Activated CD4-positive, alpha-beta T cell treated with anti-CD3 and anti-CD28 coated beads, Interleukin-2, amount 10 ng/mL, durations not matched to agents 7 days and 5 days (primary cell): ENCODE results near the gene ELOB. TPM values are rescaled to one million over a fixed set of nuclear protein-coding genes. Genes with fewer than 3 reads are reported as not detected.
"Not testable (repeated sequence)": the region's sequence is repeated elsewhere in the genome, so short reads cannot be mapped to it uniquely, and the experiment has no call there.

ENCODE experiments used
- CTCF ChIA-PET: fragments of 350-600 bp; sonication (Branson Sonifier 250); formaldehyde crosslinking; loops from one replicate; lab custom pipeline; 2021; ENCODE audit warnings: antibody characterized with exemption; lab: Charles Lee
- POLR2A ChIA-PET: fragments of 350-600 bp; sonication (Branson Sonifier 250); formaldehyde crosslinking; loops from one replicate; lab custom pipeline; 2021; ENCODE audit warnings: antibody characterized with exemption; lab: Charles Lee
- DNase-seq: peaks from one replicate; pipeline ENCODE4 v3.0.0-alpha.2; 2020
- H3K27ac Mint-ChIP-seq: one replicate; pipeline ENCODE4 v1.8.0; 2021; ENCODE audit warnings: mild to moderate bottlenecking, moderate library complexity, mixed read lengths
- H3K27me3 Mint-ChIP-seq: one replicate; pipeline ENCODE4 v1.8.0; 2021; ENCODE audit warnings: mixed read lengths
- H3K36me3 Mint-ChIP-seq: one replicate; pipeline ENCODE4 v1.8.0; 2021; ENCODE audit warnings: low read depth, mixed read lengths
- H3K4me1 Mint-ChIP-seq: one replicate; pipeline ENCODE4 v1.8.0; 2021; ENCODE audit warnings: mixed read lengths
- H3K4me3 Mint-ChIP-seq: one replicate; pipeline ENCODE4 v1.8.0; 2021; ENCODE audit warnings: mild to moderate bottlenecking, moderate library complexity, mixed read lengths
- H3K9me3 Mint-ChIP-seq: one replicate; pipeline ENCODE4 v1.8.0; 2021; ENCODE audit warnings: mixed read lengths
- total RNA-seq, 2 experiments: library from RNA; stranded (reverse); gene quantifications; one replicate each; pipeline ENCODE4 v1.2.3, GENCODE V29; 2021

The ELOB gene
- total RNA-seq, 2 experiments from 2014 or later: 224 to 249 TPM

DNA sequence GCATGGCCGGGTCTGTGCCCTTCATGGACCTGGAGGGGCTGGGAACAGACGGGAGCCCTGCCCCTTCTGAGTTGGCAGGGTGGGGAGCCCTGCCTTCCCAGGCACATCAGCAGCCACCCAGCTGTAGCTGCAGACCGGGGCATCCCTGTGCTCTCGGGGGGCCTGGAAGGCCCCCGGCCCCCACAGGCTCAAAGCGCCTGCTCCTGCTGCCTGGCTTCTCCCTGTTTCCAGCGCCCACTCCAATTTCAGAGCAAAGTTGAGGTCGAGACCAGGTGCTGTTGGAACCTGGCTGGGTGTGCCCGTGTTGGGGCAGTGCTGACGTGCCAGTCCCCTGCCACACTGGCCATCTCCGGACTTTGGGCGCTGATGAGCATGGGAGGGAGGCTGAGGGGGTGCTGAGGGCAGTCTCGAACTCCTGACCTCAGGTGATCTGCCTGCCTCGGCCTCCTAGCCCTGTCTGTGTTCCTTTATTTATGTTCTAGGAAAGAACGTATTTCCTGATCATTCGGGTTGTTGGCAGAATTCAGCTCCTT is 52.2 kb downstream of the ELOB start:
- DNase-seq: no peak
- ChIA-PET CTCF (no interaction called here), POLR2A (interaction anchor here (0.6 kb wide), 1 partner anchor 1905 kb away, joined by 3 read pairs; no protein-coding TSS in a partner anchor)
- Mint-ChIP-seq H3K4me1 (peaks cover 4% of the 10 kb centered on the region), H3K4me3 (no peak overlapping the region), H3K27me3 (peaks cover 5% of the 10 kb centered on the region), H3K9me3 (no peaks in the 10 kb centered on the region), H3K27ac (no peak overlapping the region), H3K36me3 (no peaks in the 10 kb centered on the region)

DNA sequence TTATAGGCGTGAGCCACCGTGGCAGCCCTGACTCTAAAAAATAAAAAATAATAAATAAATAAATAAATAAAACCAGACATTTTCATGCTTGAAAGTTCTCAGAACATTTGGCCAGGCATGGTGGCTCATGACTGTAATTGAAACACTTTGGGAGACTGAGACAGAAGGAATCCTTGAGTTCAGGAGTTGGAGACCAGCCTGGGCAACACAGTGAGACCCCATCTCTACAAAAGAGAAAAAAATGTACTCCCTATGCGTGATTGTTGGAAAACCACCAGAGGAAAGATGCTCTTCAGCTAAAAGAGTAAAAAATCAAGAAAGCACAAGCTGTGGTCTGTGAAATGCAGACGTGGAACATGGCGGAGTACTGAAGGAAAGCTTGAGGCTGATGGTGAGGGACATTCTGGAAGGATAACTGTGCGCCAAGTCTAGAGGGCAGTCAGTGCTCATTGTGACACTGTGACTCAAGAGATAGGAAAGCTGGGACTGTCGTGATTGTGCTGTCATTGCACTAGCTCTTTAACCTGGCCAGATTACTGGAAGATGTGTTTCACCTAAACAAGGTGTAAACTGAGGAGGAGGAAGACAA is 52.9 kb downstream of the ELOB start:
- Mint-ChIP-seq H3K36me3 (no peaks in the 10 kb centered on the region), H3K27me3 (peaks cover 5% of the 10 kb centered on the region), H3K27ac (no peak overlapping the region), H3K4me1 (peaks cover 4% of the 10 kb centered on the region), H3K9me3 (no peaks in the 10 kb centered on the region), H3K4me3 (no peak overlapping the region)
- ChIA-PET POLR2A (no interaction called here), CTCF (no interaction called here)
- DNase-seq: no peak

DNA sequence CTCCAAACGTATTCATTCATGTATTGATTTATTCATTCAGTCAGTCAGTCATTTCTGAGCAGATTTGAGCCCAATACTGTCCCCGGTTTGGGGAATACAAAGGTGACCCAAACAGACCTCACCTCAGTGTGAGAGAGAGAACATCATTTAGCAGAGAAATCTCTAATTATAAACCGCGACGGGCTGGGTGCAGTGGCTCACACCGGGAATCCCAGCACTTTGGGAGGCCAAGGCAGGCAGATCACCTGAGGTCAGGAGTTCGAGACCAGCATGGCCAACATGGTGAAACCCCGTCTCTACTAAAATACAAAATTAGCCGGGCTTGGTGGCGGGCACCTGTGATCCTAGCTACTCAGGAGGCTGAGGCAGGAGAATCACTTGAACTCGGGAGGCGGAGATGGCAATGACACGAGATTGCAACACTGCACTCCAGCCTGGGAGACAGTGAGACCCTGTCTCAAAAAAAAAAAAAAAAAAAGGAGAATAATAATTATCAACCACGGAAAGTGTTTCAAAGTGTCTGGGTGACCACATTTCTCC is 55.4 kb downstream of the ELOB start:
- H3K36me3 Mint-ChIP-seq, H3K9me3 Mint-ChIP-seq, H3K27me3 Mint-ChIP-seq, POLR2A ChIA-PET, DNase-seq, H3K4me1 Mint-ChIP-seq: not testable (repeated sequence)
- peak overlapping the region; percentile 67 for H3K4me3 Mint-ChIP-seq
- peak overlapping the region; percentile 85 for H3K27ac Mint-ChIP-seq
- CTCF ChIA-PET: interaction anchor here (0.7 kb wide), 1 partner anchor 32 kb away, joined by 4 read pairs; no protein-coding TSS in a partner anchor

Other genes with a start within 250 kb of the ELOB start
- gene CEMP1, start 245.9 kb downstream of the ELOB start, total RNA-seq: under 1 TPM in 1 of 2 experiments, not detected in 1; 0.17 TPM
- 10 to 100 TPM; 43.3 to 46.1 TPM for gene PDPK1, start 239.3 kb downstream of the ELOB start, total RNA-seq
- 10 to 100 TPM; 31.6 to 34.4 TPM for gene KCTD5, start 94.8 kb downstream of the ELOB start, total RNA-seq
- gene PRSS27, start 57.1 kb downstream of the ELOB start, total RNA-seq: 1 to 10 TPM; 1.5 to 1.7 TPM
- 100 to 1,000 TPM; 512 to 565 TPM for gene SRRM2, start 24.6 kb downstream of the ELOB start, total RNA-seq
- gene PRSS33, start 10.3 kb upstream of the ELOB start, total RNA-seq: not detected
- gene PRSS41, start 21.2 kb upstream of the ELOB start, total RNA-seq: not detected
- gene PRSS21, start 40.0 kb upstream of the ELOB start, total RNA-seq: under 1 TPM; 0.27 to 0.67 TPM
- gene ZG16B, start 53.0 kb upstream of the ELOB start, total RNA-seq: 1 to 10 TPM; 2.3 to 3.1 TPM
- not detected for gene PRSS22, start 80.9 kb upstream of the ELOB start, total RNA-seq
- gene FLYWCH2, start 105.9 kb upstream of the ELOB start, total RNA-seq: 10 to 100 TPM; 16.8 to 21.0 TPM
- gene FLYWCH1, start 134.7 kb upstream of the ELOB start, total RNA-seq: 10 to 100 TPM; 46.8 to 52.7 TPM
- gene KREMEN2, start 187.0 kb upstream of the ELOB start, total RNA-seq: under 1 TPM in 1 of 2 experiments, not detected in 1; 0.08 TPM
- gene PAQR4, start 192.1 kb upstream of the ELOB start, total RNA-seq: 10 to 100 TPM; 49.7 to 50.9 TPM
- 100 to 1,000 TPM; 122 to 151 TPM for gene PKMYT1, start 203.2 kb upstream of the ELOB start, total RNA-seq
- not detected for gene CLDN9, start 235.6 kb upstream of the ELOB start, total RNA-seq
- gene CLDN6, start 240.9 kb upstream of the ELOB start, total RNA-seq: not detected
- 1 to 10 TPM; 1.8 to 2.1 TPM for gene TNFRSF12A, start 243.1 kb upstream of the ELOB start, total RNA-seq
- gene HCFC1R1, start 246.7 kb upstream of the ELOB start, total RNA-seq: 10 to 100 TPM; 38.3 to 44.1 TPM
- 10 to 100 TPM; 49.5 to 58.4 TPM for gene THOC6, start 246.8 kb upstream of the ELOB start, total RNA-seq